ENCODE results near the gene MESD.

- no peak for TF ChIP-seq CTCF (IDR thresholded peaks at IDR 0.05)
- TF ChIP-seq SIN3A (IDR thresholded peaks at IDR 0.05; ENCODE audit: borderline replicate concordance, low read depth, low read length), result no peak
- no peak for TF ChIP-seq USF1 (IDR thresholded peaks at IDR 0.05; ENCODE audit: borderline replicate concordance, low read depth)
- no peak for TF ChIP-seq POLR2AphosphoS5 (IDR thresholded peaks at IDR 0.05; ENCODE audit: low read depth, low read length)
- TF ChIP-seq TAF1 (IDR thresholded peaks at IDR 0.05; ENCODE audit: borderline replicate concordance, low read depth, low read length), result no peak
- no peak for TF ChIP-seq GABPA (IDR thresholded peaks at IDR 0.05; ENCODE audit: low read depth)
- TF ChIP-seq TEAD4 (IDR thresholded peaks at IDR 0.05; ENCODE audit: borderline replicate concordance, insufficient read depth), result no peak
- no peak for TF ChIP-seq USF2 (IDR thresholded peaks at IDR 0.05; ENCODE audit: borderline replicate concordance, low read depth, low read length)
Observed at GRCh38 chr15:80953953-80954778, 35.5 kb downstream of the MESD start.
